KMS-11 (cell line): ENCODE data around the gene SLX9.

ENCODE experiments used
- H2AFZ ChIP-seq: fragments of 200-600 bp; sonication (generic); 2 replicates; pipeline ENCODE4 v1.6.1; 2016; ENCODE audit warnings: antibody characterized with exemption, mixed run types, low read depth
- H3K27ac ChIP-seq: fragments of 200-600 bp; sonication (generic); 2 replicates; pipeline ENCODE4 v1.6.1; 2016; ENCODE audit warnings: mild to moderate bottlenecking, mixed run types
- H3K27me3 ChIP-seq: fragments of 200-600 bp; sonication (generic); 2 replicates; pipeline ENCODE4 v1.6.1; 2017; ENCODE audit warnings: mild to moderate bottlenecking, low read depth, mixed run types, moderate library complexity; ENCODE audit not compliant: insufficient read depth
- H3K36me3 ChIP-seq: fragments of 200-600 bp; sonication (generic); 2 replicates; pipeline ENCODE4 v1.6.1; 2017; ENCODE audit warnings: mild to moderate bottlenecking, mixed run types; ENCODE audit not compliant: insufficient read depth
- H3K4me1 ChIP-seq: fragments of 200-600 bp; sonication (generic); 2 replicates; pipeline ENCODE4 v1.6.1; 2016; ENCODE audit warnings: mild to moderate bottlenecking, low read depth, mixed run types; ENCODE audit not compliant: poor library complexity, severe bottlenecking
- H3K4me2 ChIP-seq: fragments of 200-600 bp; sonication (generic); 2 replicates; pipeline ENCODE4 v1.7.0; 2016; ENCODE audit warnings: mild to moderate bottlenecking, mixed run types
- H3K4me3 ChIP-seq: fragments of 200-600 bp; sonication (generic); IDR thresholded peaks from 2 replicates; pipeline ENCODE4 v1.6.1; 2017; ENCODE audit warnings: low read depth, low read length, mixed read lengths; ENCODE audit not compliant: insufficient read depth
- H3K79me2 ChIP-seq: fragments of 200-600 bp; sonication (generic); 2 replicates; pipeline ENCODE4 v1.6.1; 2016; ENCODE audit warnings: low read depth, mixed run types; ENCODE audit not compliant: insufficient read depth
- H3K9ac ChIP-seq: fragments of 200-600 bp; sonication (generic); 2 replicates; pipeline ENCODE4 v1.6.1; 2016; ENCODE audit warnings: mild to moderate bottlenecking, mixed run types
- H4K20me1 ChIP-seq: fragments of 200-600 bp; sonication (generic); 2 replicates; pipeline ENCODE4 v1.6.1; 2016; ENCODE audit warnings: mild to moderate bottlenecking, mixed run types; ENCODE audit not compliant: insufficient read depth
- CTCF ChIP-seq: fragments of 200-600 bp; sonication (generic); conservative IDR thresholded peaks from 2 replicates; pipeline ENCODE4 v1.6.1; 2017; ENCODE audit warnings: low read depth, mild to moderate bottlenecking, antibody characterized with exemption, low read length, moderate library complexity, mixed read lengths

Gene SLX9

GRCh38 chr21:44990921-44991320, 51.1 kb downstream of the SLX9 start:
- TF ChIP-seq CTCF: no peak
- no peak overlapping the region for H3K4me2 ChIP-seq
- peaks cover 10% of the 10 kb centered on the region for H3K27me3 ChIP-seq
- H3K4me3 ChIP-seq: no peak overlapping the region
- no peaks in the 10 kb centered on the region for H3K79me2 ChIP-seq
- no peaks in the 10 kb centered on the region for H4K20me1 ChIP-seq
- no peaks in the 10 kb centered on the region for H3K4me1 ChIP-seq
- H3K9ac ChIP-seq: no peak overlapping the region
- H2AFZ ChIP-seq: no peak overlapping the region
- H3K27ac ChIP-seq: no peak overlapping the region
- no peaks in the 10 kb centered on the region for H3K36me3 ChIP-seq

GRCh38 chr21:44991538-44992483, 52.0 kb downstream of the SLX9 start:
- H3K4me1 ChIP-seq: no peaks in the 10 kb centered on the region
- H3K79me2 ChIP-seq: no peaks in the 10 kb centered on the region
- no peaks in the 10 kb centered on the region for H3K36me3 ChIP-seq
- H3K4me2 ChIP-seq: no peak overlapping the region
- peaks cover 17% of the 10 kb centered on the region for H3K27me3 ChIP-seq
- H3K9ac ChIP-seq: no peak overlapping the region
- TF ChIP-seq CTCF: no peak
- H3K27ac ChIP-seq: no peak overlapping the region
- no peaks in the 10 kb centered on the region for H4K20me1 ChIP-seq
- H3K4me3 ChIP-seq: no peak overlapping the region
- no peak overlapping the region for H2AFZ ChIP-seq

DNA sequence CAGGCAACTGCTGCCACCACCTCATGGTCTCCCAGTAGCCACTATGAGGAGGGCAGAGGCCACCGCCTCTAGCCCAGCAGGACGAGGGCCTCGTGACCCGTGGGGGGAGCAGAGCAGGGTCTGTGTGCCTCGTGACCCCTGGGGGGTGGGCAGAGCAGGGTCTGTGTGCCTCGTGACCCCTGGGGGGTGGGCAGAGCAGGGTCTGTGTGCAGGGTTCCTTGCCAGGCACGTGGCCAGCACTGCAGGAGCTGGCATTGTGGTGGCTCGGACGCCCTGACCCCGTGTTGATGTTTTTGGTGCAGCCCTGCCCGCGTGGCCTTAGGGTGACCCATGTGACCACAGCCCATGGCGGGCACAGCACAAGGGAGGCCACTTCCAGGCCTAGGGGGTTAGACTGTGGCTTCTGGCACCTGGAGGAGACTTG, 52.8 kb downstream of the SLX9 start:
- H3K79me2 ChIP-seq: no peaks in the 10 kb centered on the region
- H2AFZ ChIP-seq: no peak overlapping the region
- H3K27me3 ChIP-seq: peaks cover 25% of the 10 kb centered on the region
- no peak overlapping the region for H3K4me3 ChIP-seq
- no peak overlapping the region for H3K4me2 ChIP-seq
- H3K27ac ChIP-seq: no peak overlapping the region
- H4K20me1 ChIP-seq: no peaks in the 10 kb centered on the region
- TF ChIP-seq CTCF: no peak
- H3K9ac ChIP-seq: no peak overlapping the region
- no peaks in the 10 kb centered on the region for H3K36me3 ChIP-seq
- no peaks in the 10 kb centered on the region for H3K4me1 ChIP-seq

- Histone ChIP-seq H2AFZ (no peak overlapping the region), H3K36me3 (no peaks in the 10 kb centered on the region), H3K4me2 (no peak overlapping the region), H3K79me2 (no peaks in the 10 kb centered on the region), H3K4me3 (no peak overlapping the region), H3K27me3 (peaks cover 33% of the 10 kb centered on the region), H3K4me1 (no peaks in the 10 kb centered on the region), H3K9ac (no peak overlapping the region), H4K20me1 (no peaks in the 10 kb centered on the region), H3K27ac (no peak overlapping the region)
- no peak for TF ChIP-seq CTCF
These were observed 53.7 kb downstream of the SLX9 start for GRCh38 chr21:44993321-44994046.
